OCI-LY1 (cell line): ENCODE results near the gene OTOS.

Source experiments
- H2AFZ ChIP-seq: fragments of 200-600 bp; sonication (generic), shearing (Covaris generic); 2 replicates; pipeline ENCODE4 v1.6.0; 2014; ENCODE audit warnings: antibody characterized with exemption, mild to moderate bottlenecking, low read length
- H3F3A ChIP-seq: fragments of 200-600 bp; sonication (generic), shearing (Covaris generic); 2 replicates; pipeline ENCODE4 v1.6.0; 2014; ENCODE audit warnings: mild to moderate bottlenecking, antibody characterized with exemption, low read length, moderate library complexity; ENCODE audit not compliant: insufficient read depth
- H3K27ac ChIP-seq: fragments of 200-600 bp; sonication (generic); 2 replicates; pipeline ENCODE4 v1.5.1; 2014; ENCODE audit warnings: low read length, mixed run types, mild to moderate bottlenecking, low read depth; ENCODE audit not compliant: poor library complexity, severe bottlenecking
- H3K27me3 ChIP-seq: fragments of 200-600 bp; sonication (generic); 2 replicates; pipeline ENCODE4 v1.6.0; 2014; ENCODE audit warnings: antibody characterized with exemption, mild to moderate bottlenecking, low read length, moderate library complexity; ENCODE audit not compliant: insufficient read depth
- H3K36me3 ChIP-seq: fragments of 200-600 bp; sonication (generic); 2 replicates; pipeline ENCODE4 v1.6.1; 2014; ENCODE audit warnings: mild to moderate bottlenecking, antibody characterized with exemption, low read length, moderate library complexity, mixed read lengths; ENCODE audit not compliant: insufficient read depth
- H3K4me1 ChIP-seq: fragments of 200-600 bp; sonication (generic); 2 replicates; pipeline ENCODE4 v1.5.1; 2014; ENCODE audit warnings: mild to moderate bottlenecking, low read length, moderate library complexity; ENCODE audit not compliant: insufficient read depth, severe bottlenecking
- H3K4me2 ChIP-seq: fragments of 200-600 bp; sonication (generic), shearing (Covaris generic); 2 replicates; pipeline ENCODE4 v1.6.1; 2014; ENCODE audit warnings: low read length
- H3K4me3 ChIP-seq: fragments of 200-600 bp; sonication (generic); 2 replicates; pipeline ENCODE4 v1.5.1; 2014; ENCODE audit warnings: low read length, low read depth, mild to moderate bottlenecking, mixed read lengths; ENCODE audit not compliant: poor library complexity, severe bottlenecking
- H3K79me2 ChIP-seq: fragments of 200-600 bp; shearing (Covaris generic); 2 replicates; pipeline ENCODE4 v1.6.1; 2016; ENCODE audit warnings: mixed run types, low read length, mixed read lengths; ENCODE audit not compliant: insufficient read depth
- H3K9ac ChIP-seq: fragments of 200-600 bp; sonication (generic), shearing (Covaris generic); 2 replicates; pipeline ENCODE4 v1.6.1; 2014; ENCODE audit warnings: mild to moderate bottlenecking, low read length, mixed read lengths
- H3K9me2 ChIP-seq: fragments of 200-600 bp; sonication (generic), shearing (Covaris generic); 2 replicates; pipeline ENCODE4 v1.6.1; 2014; ENCODE audit warnings: low read depth, mild to moderate bottlenecking, low read length, mixed read lengths
- H3K9me3 ChIP-seq: fragments of 200-600 bp; shearing (Covaris generic); 2 replicates; pipeline ENCODE4 v1.6.1; 2014; ENCODE audit warnings: low read length, mixed read lengths
- H4K20me1 ChIP-seq: fragments of 200-600 bp; sonication (generic), shearing (Covaris generic); 2 replicates; pipeline ENCODE4 v1.6.0; 2016; ENCODE audit warnings: mild to moderate bottlenecking, low read length; ENCODE audit not compliant: insufficient read depth
- CTCF ChIP-seq: fragments of 200-600 bp; sonication (generic), shearing (Covaris generic); IDR thresholded peaks from 2 replicates; pipeline ENCODE4 v1.5.1; 2017; ENCODE audit warnings: mild to moderate bottlenecking, antibody characterized with exemption, low read length, moderate library complexity, mixed read lengths
- EZH2 ChIP-seq: fragments of 200-600 bp; sonication (generic), shearing (Covaris generic); IDR thresholded peaks from 2 replicates; pipeline ENCODE4 v1.8.0; 2017; ENCODE audit warnings: borderline replicate concordance, mixed run types, mild to moderate bottlenecking, antibody characterized with exemption, low read length, moderate library complexity, mixed read lengths

The OTOS gene

GRCh38 chr2:240146627-240147278 is 6.3 kb upstream of the OTOS start:
- Histone ChIP-seq H3K36me3 (no peaks in the 10 kb centered on the region), H3K9me2 (no peaks in the 10 kb centered on the region), H3K27ac (no peak overlapping the region), H3K9ac (no peak overlapping the region), H4K20me1 (no peaks in the 10 kb centered on the region), H3K79me2 (no peaks in the 10 kb centered on the region), H3K4me3 (no peak overlapping the region), H3K4me1 (no peaks in the 10 kb centered on the region), H3K4me2 (no peak overlapping the region), H2AFZ (no peak overlapping the region), H3K9me3 (no peaks in the 10 kb centered on the region), H3K27me3 (no peaks in the 10 kb centered on the region), H3F3A (no peaks in the 10 kb centered on the region)
- TF ChIP-seq CTCF = no peak

- Histone ChIP-seq H3K9ac (no peak overlapping the region), H3K27me3 (no peaks in the 10 kb centered on the region), H3K9me2 (no peaks in the 10 kb centered on the region), H3K4me1 (no peaks in the 10 kb centered on the region), H3K4me2 (no peak overlapping the region), H3K27ac (no peak overlapping the region), H4K20me1 (no peaks in the 10 kb centered on the region), H3K79me2 (no peaks in the 10 kb centered on the region), H3K36me3 (no peaks in the 10 kb centered on the region), H3K4me3 (no peak overlapping the region), H3F3A (no peaks in the 10 kb centered on the region), H2AFZ (no peak overlapping the region), H3K9me3 (no peaks in the 10 kb centered on the region)
- TF ChIP-seq CTCF (no peak), EZH2 (no peak)
Measured at GRCh38 chr2:240146141-240146561, 5.7 kb upstream of the OTOS start.

GRCh38 chr2:240145461-240145860 is 5.0 kb upstream of the OTOS start:
- Histone ChIP-seq H2AFZ (no peak overlapping the region), H3K4me2 (no peak overlapping the region), H3K9ac (no peak overlapping the region), H3K27me3 (0 out of 2 replicates have a peak, but pooled peaks cover 4% of the 10 kb centered on the region), H3K9me3 (no peaks in the 10 kb centered on the region), H3K4me1 (no peaks in the 10 kb centered on the region), H3K4me3 (no peak overlapping the region), H3K79me2 (no peaks in the 10 kb centered on the region), H3K9me2 (no peaks in the 10 kb centered on the region), H4K20me1 (no peaks in the 10 kb centered on the region), H3K36me3 (no peaks in the 10 kb centered on the region), H3K27ac (no peak overlapping the region), H3F3A (no peaks in the 10 kb centered on the region)
- no peak for TF ChIP-seq EZH2
- TF ChIP-seq CTCF = no peak
